22Rv1 (cell line): Measurements from ENCODE around the gene TMEM167B.

Source experiments
- H3K27ac ChIP-seq: fragments of 450-650 bp; 2 replicates; pipeline ENCODE4 v1.5.1; 2017
- ZFX ChIP-seq: fragments of 450-650 bp; IDR thresholded peaks from 2 replicates; pipeline ENCODE4 v1.6.1; 2017; ENCODE audit warnings: antibody characterized with exemption, borderline replicate concordance
- TF ChIP-seq, protein P1 (sequence below): fragments of 450-650 bp; IDR thresholded peaks from 2 replicates; pipeline ENCODE4 v1.5.1; 2017; ENCODE audit warnings: mild to moderate bottlenecking

The TMEM167B gene

DNA sequence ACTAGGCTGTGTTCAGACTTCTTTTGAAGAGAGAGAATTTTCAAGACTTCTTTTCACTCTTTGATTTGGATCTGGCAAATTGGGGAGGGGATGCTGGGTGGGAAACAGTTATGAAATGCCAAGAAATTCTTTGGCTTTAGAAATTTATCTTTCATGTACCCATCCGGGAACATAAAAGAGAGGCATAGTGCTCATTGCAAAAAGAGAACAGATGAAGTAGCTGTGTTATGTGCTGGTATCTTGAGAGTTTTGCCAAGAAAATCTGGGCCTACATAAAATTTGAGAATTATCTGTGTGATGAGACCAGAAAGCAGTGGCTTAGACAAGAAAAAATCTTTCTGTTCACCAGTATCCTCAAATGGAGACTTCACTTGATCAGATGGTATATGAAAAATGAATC, 4.3 kb downstream of the TMEM167B start:
- no peak overlapping the region for H3K27ac ChIP-seq
- TF ChIP-seq, protein P1, sequence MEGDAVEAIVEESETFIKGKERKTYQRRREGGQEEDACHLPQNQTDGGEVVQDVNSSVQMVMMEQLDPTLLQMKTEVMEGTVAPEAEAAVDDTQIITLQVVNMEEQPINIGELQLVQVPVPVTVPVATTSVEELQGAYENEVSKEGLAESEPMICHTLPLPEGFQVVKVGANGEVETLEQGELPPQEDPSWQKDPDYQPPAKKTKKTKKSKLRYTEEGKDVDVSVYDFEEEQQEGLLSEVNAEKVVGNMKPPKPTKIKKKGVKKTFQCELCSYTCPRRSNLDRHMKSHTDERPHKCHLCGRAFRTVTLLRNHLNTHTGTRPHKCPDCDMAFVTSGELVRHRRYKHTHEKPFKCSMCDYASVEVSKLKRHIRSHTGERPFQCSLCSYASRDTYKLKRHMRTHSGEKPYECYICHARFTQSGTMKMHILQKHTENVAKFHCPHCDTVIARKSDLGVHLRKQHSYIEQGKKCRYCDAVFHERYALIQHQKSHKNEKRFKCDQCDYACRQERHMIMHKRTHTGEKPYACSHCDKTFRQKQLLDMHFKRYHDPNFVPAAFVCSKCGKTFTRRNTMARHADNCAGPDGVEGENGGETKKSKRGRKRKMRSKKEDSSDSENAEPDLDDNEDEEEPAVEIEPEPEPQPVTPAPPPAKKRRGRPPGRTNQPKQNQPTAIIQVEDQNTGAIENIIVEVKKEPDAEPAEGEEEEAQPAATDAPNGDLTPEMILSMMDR, result no peak
- TF ChIP-seq ZFX, result no peak

DNA sequence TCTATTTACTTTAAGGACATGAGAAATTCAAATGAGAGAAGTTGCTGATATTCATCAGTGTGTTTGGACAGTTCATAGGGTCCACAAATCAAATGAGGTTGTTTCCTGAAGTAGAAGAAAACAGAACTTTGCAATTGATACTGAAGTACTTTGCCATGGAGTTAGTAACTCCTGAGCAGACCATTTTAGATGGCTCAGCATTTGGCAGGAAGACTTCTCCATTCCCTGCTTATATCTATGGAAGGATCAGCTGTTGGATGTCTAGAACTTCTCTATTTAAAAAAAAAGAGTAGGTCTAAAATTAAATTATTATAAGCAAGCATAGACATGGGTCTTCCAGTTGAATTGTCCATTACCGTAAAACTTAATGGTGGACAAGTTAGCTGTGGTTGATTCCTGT, 5.1 kb downstream of the TMEM167B start:
- no peak for TF ChIP-seq ZFX
- TF ChIP-seq, protein P1, result no peak
- H3K27ac ChIP-seq, result peak overlapping the region; percentile 34; the same call in 1 of the 2 replicates

DNA sequence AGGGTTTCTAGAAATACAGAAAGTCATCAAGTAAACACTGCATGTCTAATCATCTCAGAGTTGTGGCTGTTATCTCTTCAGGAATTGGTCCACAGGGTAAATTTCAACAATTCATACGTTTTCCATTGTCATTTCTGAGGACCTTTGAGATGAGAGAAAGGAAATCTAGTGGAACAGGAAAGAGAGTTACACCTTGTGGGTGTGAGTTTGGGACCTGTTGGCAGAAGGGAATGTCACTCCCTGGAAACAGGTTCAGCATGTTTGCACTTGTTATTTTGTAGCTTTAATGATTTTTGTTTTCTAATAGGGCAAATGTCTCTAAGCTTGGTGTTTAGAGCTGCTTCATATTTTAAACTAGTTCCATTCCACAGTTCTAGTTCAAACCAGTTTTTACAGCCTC, 5.6 kb downstream of the TMEM167B start:
- TF ChIP-seq ZFX, result no peak
- TF ChIP-seq, protein P1, result no peak
- H3K27ac ChIP-seq, result peak overlapping the region; percentile 34; the same call in 1 of the 2 replicates

GRCh38 chr1:109099938-109100773, 9.6 kb downstream of the TMEM167B start:
- TF ChIP-seq ZFX, result no peak
- TF ChIP-seq, protein P1, result peak; percentile 94
- peak overlapping the region; percentile 88 for H3K27ac ChIP-seq

- TF ChIP-seq, protein P1, result no peak
- TF ChIP-seq ZFX, result no peak
- no peak overlapping the region for H3K27ac ChIP-seq
These were observed 14.0 kb downstream of the TMEM167B start for GRCh38 chr1:109104364-109105151.

GRCh38 chr1:109105881-109106280, 15.3 kb downstream of the TMEM167B start:
- H3K27ac ChIP-seq, result no peak overlapping the region
- TF ChIP-seq, protein P1, result no peak
- no peak for TF ChIP-seq ZFX
